HG02885 (cell line): ENCODE measurements around the gene SPOCK1.
"Not testable (repeated sequence)": the region's sequence is repeated elsewhere in the genome, so short reads cannot be mapped to it uniquely, and the experiment has no call there.

Experiments used
- ATAC-seq: cut with Tn5 transposase; IDR thresholded peaks from one replicate; pipeline ENCODE4 v1.9.1; 2021; ENCODE audit warnings: mild to moderate bottlenecking; ENCODE audit not compliant: unreplicated experiment, poor library complexity

The SPOCK1 gene

DNA sequence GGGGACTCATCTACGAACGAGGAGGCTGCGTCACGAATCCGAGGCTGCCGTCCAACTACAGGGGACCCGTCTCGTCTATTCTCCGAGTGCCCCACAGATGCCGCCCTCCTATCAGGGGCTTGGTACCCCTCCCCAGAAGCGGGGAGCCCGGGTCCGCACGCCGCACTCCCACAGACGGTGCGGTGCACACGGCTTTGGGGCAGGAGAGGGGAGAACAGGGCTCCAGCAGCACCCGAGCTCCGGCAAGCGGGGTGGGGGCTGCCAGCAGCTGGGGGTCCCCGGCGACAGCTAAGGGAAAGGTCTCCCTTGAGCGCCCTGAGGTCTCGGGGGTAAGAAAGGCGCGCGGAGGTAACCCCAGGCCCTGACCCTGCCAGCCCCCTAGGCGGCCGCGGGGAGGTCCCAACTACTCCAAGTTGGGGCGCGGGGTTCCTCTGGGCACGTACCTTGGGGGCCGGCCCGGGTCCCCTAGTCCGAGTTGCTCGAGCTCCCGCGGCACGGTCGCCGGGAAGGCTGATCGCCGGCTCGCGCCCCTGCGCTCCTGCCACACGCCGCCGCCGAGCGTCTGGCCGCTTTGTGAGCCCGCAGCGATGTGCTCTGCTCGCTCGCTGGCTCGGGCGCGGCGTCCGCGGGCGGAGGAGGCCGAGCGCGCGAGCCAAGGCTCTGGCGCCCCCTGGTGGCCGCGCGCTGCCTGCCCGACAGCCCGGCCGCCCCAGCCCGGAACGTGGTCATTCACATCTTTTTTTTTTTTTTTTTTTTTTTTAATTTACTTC lies at the start of gene SPOCK1:
Gene SPOCK1, minus strand, starts transcription at position 591 of the 770 bp plus-strand sequence.
- peak; percentile 91 for ATAC-seq

DNA sequence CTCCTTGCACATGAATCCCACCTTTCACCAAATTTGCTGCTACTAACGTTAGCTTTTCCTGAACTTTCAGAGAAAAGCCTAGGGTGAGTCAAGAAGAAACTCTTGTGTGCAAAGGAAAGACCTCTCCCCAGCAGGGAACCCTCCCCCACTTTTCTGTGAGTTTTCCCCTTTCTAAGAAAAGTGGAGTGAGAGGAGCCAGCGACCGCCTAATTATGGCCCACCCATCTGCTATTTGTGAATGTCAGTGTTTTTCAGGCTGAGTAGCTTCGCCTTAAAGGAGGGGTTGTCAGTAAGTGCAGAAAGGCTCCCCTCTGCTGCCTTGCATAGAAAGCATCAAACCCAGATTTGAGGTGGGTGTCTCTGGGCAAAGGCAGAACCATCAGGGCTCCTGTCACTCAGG lies 46.8 kb upstream of the SPOCK1 start:
- ATAC-seq = no peak

GRCh38 chr5:137535449-137535848 lies 36.3 kb upstream of the SPOCK1 start:
- ATAC-seq = not testable (repeated sequence)

- no peak for ATAC-seq
These were observed 34.8 kb upstream of the SPOCK1 start for GRCh38 chr5:137533963-137534362.

- no peak for ATAC-seq
These were observed 32.1 kb upstream of the SPOCK1 start for GRCh38 chr5:137531266-137531665.

DNA sequence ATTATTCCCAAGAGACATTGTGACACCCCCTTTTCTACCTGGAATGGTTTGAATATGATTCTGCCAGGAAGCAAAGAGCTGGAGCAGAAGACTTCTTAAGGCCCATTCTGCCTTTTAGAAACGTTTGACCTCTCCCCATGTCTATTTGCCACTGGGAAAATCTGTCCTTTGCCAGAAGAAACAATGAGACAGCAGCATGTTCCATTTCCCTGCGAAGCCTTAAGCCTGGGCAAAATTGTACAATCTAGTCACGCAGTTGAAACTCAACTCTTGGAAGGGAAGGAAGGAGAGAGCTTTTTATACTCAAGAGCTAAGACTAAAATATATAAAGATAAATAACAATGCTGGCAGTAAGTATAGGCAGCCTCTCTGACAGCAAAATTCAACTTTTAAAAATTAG lies 22.1 kb upstream of the SPOCK1 start:
- ATAC-seq = no peak

DNA sequence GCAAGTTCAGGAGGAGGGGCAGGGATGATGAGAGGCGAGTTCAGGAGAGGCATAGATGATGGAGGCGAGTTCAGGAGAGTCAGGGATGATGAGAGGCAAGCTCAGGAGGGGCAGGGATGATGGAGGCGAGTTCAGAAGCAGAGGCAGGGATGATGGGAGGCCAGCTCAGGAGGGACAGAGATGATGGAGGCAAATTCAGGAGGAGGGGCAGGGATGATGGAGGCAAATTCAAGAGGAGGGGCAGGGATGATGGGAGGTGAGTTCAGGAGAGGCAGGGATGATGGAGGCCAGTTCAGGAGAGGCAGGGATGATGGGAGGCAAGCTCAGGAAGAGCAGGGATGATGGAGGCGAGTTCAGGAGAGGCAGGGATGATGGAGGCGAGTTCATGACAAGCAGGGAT lies 17.8 kb upstream of the SPOCK1 start:
- ATAC-seq = no peak

DNA sequence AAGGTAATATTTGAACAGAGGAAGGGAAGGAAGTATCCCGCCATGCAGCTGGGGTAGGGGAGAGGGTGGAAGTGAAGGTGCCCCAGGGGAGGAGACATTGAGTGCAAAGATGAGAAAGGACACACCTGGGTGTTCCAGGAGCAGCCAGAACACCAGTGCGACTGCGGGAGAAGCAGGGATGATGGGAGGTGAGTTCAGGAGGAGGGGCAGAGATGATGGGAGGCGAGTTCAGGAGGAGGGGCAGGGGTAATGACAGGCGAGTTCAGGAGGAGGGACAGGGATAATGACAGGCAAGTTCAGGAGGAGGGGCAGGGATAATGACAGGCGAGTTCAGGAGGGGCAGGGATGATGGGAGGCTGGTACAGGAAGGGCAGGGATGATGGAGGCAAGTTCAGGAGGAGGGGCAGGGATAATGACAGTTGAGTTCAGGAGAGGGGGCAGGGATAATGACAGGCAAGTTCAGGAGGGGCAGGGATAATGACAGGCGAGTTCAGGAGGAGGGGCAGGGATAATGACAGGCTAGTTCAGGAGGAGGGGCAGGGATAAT lies 17.2 kb upstream of the SPOCK1 start:
- no peak for ATAC-seq

DNA sequence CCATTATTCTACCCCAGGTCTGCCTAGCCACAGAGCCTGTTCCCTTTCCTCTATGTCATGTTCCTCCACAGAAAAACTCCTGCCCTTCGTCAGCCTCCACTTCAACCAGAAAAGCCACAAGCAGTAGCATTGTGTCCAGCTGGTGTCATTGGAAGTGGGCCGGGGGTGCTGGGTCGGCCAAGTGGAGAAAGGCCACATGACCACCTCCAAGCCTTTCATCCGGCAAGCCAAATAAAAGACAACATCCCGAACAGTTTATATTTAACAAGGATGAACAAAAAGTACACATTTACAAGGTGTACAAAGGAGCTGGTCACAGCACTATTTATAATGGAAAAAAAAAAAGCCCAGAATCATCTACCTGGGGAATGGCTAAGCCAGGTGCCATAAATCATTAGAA lies 16.1 kb upstream of the SPOCK1 start:
- ATAC-seq = no peak

GRCh38 chr5:137510671-137511070 lies 11.5 kb upstream of the SPOCK1 start:
- ATAC-seq = no peak

DNA sequence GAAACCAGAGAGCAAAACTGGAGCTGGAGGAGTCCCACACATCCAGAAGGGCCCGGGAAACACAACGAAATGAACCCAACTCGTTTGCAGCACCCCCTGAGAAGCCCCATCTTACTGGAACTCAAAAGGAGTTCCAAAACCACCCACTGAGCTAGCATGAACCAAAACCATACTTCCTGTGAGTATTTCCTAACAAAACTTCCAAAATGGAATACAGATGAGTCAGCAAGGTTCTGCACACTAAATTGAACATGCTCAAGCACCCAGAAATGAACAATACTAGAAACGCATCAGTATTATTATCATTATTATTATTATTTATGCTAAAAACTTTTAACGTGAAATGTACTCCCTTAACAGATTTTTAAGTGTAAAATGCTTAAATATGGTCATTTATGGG lies 8.0 kb upstream of the SPOCK1 start:
- no peak for ATAC-seq

- ATAC-seq = no peak
These were observed 7.2 kb upstream of the SPOCK1 start for GRCh38 chr5:137506296-137506695.

GRCh38 chr5:137504916-137505315 lies 5.8 kb upstream of the SPOCK1 start:
- ATAC-seq = no peak

DNA sequence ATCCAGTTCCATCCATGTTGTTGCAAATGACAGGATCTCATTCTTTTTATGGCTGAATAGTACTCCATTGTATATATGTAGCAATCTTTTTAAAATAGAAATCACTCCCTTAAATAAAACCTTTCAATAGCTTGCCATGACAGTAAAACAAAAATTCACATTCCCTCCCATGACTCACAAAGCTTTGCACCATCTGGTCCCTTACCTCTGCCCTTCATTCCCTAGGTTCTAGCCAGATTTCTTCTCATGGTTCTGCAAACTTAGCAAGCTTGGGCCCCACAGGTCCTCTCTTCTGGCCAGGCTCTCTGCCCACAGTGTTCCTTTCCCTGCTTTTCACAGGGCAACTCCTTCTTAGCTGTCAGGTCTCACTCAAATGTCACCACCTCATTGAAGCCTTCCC lies 4.3 kb upstream of the SPOCK1 start:
- no peak for ATAC-seq

GRCh38 chr5:137502632-137503031 lies 3.5 kb upstream of the SPOCK1 start:
- ATAC-seq = no peak

DNA sequence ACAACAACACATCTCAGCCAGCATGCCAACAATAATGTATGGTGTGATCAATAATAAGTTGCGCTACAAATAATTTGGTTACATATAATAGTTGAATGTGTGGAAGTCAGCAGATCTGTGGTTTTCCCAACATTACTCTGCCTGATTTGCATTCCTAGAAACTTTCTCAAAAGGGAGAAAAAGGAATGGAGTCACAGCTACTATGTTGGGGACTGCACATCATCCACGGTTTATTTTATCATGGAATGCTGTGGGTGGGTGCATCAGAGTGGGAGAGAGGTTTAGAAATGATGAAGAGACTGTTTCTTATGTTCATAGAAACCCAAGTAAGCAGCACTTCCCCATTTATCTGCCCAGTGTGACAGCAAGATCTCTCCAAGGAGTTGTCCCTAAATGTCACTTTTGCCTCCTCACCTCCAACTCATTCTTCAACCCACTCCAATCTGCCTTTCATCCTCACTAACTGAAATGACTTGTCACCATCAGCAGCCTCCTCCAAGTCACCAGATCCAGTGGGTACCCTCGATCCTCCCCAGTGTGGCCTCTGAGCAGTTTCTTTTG lies 2.8 kb upstream of the SPOCK1 start:
- ATAC-seq = no peak

GRCh38 chr5:137501226-137501625 lies 2.1 kb upstream of the SPOCK1 start:
- ATAC-seq = no peak

DNA sequence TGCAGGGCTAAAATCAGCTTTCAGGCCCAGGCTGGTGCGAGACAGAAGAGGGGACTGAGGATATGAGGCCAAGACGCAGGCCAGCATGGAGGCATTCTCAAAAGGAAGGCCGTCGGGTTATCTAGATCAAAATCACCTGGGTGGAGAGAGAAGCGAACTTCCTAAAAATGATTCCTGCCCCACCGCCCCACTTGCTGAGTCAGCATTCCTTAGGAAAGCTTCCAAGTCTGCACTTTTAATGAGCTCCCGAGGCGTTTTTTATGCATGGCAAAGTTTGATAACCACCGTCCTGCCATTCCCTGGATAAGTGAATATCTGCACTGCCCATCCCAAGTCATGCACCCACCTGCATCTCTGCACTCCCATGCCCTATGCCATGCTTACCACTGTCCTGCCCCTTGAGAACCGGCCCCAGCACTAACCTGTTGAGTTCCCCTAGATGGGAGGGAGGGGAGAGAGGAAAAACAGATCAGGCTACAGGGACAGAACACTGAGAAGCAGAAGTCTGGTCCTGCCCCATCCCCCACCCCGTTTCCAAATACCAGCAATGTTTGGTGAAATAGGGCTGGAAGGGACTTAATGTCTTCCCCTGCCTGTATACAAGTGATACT lies 1.6 kb upstream of the SPOCK1 start:
- ATAC-seq = no peak

GRCh38 chr5:137499506-137499847 lies 351 bp upstream of the SPOCK1 start:
- ATAC-seq = not testable (repeated sequence)

DNA sequence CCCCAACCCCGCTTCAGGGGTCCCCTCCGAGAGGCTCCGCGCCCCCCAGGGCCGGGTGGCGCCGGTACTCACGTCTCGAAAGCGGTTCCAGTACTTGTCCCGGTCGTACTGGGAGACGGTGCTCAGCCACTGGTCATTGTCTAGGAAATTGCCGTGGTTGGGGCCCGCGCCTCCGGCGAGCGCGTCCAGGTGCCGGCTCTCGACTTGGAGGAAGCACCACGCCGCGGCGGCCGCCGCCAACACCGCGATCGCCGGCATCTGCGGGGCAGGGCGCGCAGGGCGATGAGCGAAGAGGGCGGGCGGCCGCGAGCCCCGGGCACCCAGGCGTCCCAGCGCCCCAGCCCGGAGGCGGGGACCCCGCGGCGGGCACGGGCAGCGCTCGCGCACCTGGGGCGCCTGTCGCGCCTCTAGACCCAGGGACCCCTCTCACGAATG lies 808 bp downstream of the SPOCK1 start:
- no peak for ATAC-seq
